Suprapubic skin (tissue), 4 donors: ENCODE data around the gene GJA3. TPM values are rescaled to one million over a fixed set of nuclear protein-coding genes. Genes with fewer than 3 reads are reported as not detected.

Source experiments
- DNase-seq, 2 donors: peaks; one replicate each; pipeline ENCODE4 v3.0.0-alpha.2; 2019; ENCODE audit warnings: low spot score in 2 of 2
- H3K27ac ChIP-seq: fragments of 200-600 bp; sonication (generic); one replicate; pipeline ENCODE4 v1.5.1; 2019
- H3K27me3 ChIP-seq: fragments of 200-600 bp; sonication (generic); one replicate; pipeline ENCODE4 v1.5.1; 2019
- H3K36me3 ChIP-seq: fragments of 200-600 bp; sonication (generic); one replicate; pipeline ENCODE4 v1.5.1; 2019
- H3K4me1 ChIP-seq: fragments of 200-600 bp; sonication (generic); one replicate; pipeline ENCODE4 v1.5.1; 2019
- H3K4me3 ChIP-seq: fragments of 200-600 bp; sonication (generic); one replicate; pipeline ENCODE4 v1.5.1; 2019; ENCODE audit warnings: mild to moderate bottlenecking
- H3K9me3 ChIP-seq: fragments of 200-600 bp; sonication (generic); one replicate; pipeline ENCODE4 v1.5.1; 2019
- EP300 ChIP-seq: sonication (generic); formaldehyde crosslinking; IDR thresholded peaks from one replicate; pipeline ENCODE4 v1.6.1; 2017; ENCODE audit warnings: antibody characterized with exemption
- POLR2A ChIP-seq, 2 donors: fragments of 450-650 bp; IDR thresholded peaks; one replicate each; pipeline ENCODE4 v1.6.1; 2017; ENCODE audit warnings: antibody characterized with exemption in 2 of 2, mild to moderate bottlenecking in 2 of 2, moderate library complexity in 2 of 2
- POLR2AphosphoS5 ChIP-seq, 3 donors: sonication (generic); formaldehyde crosslinking; IDR thresholded peaks; one replicate each; pipeline ENCODE4 v1.6.1; 2017; ENCODE audit warnings: antibody characterized with exemption in 3 of 3
- WGBS: methylation state at CpG from one replicate; pipeline ENCODE4 v1.1.5; 2018; 5-methylcytosine and 5-hydroxymethylcytosine counted together
- total RNA-seq, 4 donors: library from RNA; depleted of rRNA; stranded (reverse); fragments of >200 nt; gene quantifications; one replicate each; pipeline ENCODE4 v1.1.0, GENCODE V29; 2016
- TF ChIP-seq, protein P1 (sequence below), 2 donors: fragments of 200-600 bp in 1 of 2; fragments of 450-650 bp in 1 of 2; sonication (generic) in 1 of 2; IDR thresholded peaks; one replicate each; pipeline ENCODE4 v1.5.1; 2016 to 2019; ENCODE audit warnings: antibody characterized with exemption in 2 of 2, mild to moderate bottlenecking in 1 of 2, moderate library complexity in 1 of 2

GJA3 gene
- total RNA-seq, 4 donors from 2014 or later: 0.25 to 0.94 (median 0.30) TPM; not detected in 1

GRCh38 chr13:20116213-20116612, 44.6 kb downstream of the GJA3 start:
- peak in 1 of 2 donors; percentile 54 for DNase-seq
- Histone ChIP-seq H3K27me3 (no peaks in the 10 kb centered on the region), H3K9me3 (no peaks in the 10 kb centered on the region), H3K36me3 (no peaks in the 10 kb centered on the region), H3K4me1 (peaks cover 21% of the 10 kb centered on the region), H3K4me3 (no peak overlapping the region), H3K27ac (no peak overlapping the region)
- TF ChIP-seq, protein P1, sequence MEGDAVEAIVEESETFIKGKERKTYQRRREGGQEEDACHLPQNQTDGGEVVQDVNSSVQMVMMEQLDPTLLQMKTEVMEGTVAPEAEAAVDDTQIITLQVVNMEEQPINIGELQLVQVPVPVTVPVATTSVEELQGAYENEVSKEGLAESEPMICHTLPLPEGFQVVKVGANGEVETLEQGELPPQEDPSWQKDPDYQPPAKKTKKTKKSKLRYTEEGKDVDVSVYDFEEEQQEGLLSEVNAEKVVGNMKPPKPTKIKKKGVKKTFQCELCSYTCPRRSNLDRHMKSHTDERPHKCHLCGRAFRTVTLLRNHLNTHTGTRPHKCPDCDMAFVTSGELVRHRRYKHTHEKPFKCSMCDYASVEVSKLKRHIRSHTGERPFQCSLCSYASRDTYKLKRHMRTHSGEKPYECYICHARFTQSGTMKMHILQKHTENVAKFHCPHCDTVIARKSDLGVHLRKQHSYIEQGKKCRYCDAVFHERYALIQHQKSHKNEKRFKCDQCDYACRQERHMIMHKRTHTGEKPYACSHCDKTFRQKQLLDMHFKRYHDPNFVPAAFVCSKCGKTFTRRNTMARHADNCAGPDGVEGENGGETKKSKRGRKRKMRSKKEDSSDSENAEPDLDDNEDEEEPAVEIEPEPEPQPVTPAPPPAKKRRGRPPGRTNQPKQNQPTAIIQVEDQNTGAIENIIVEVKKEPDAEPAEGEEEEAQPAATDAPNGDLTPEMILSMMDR (IDR thresholded peaks at IDR 0.05): no peak
- no peak for TF ChIP-seq POLR2AphosphoS5 (IDR thresholded peaks at IDR 0.05)
- TF ChIP-seq POLR2A (IDR thresholded peaks at IDR 0.05): no peak
- no peak for TF ChIP-seq EP300
- WGBS: 85% methylated on average over 6 of the region's 6 CpGs

DNA sequence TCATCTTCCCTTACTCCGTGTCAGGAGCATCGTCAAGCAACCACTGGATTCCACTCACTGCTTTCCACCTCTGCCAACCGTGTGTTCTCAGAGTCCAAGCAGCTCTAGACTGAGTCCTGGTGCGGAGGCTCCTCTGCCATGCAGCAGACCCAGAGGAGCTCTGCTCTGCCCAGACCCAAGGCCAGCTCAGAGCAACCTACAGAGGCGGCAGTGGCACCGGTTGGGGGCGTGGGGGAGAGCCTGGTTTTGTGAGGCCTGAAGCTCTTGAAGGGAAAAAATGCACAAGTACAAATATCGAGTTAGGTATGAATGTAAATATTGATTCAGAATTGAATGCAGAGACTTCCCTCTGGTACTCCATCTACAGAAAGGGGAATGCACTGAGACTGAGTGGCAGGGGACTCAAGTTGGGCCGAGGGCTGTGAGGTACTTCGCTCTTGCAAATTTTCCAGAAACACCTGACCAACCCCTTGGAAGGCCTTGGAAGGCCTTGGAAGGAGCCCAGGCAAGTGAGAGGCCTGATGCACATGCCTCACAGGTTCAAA, 46.7 kb downstream of the GJA3 start:
- WGBS: 78% methylated on average over 10 of the region's 10 CpGs
- peak in 1 of 2 donors; percentile 45 for DNase-seq
- no peaks in the 10 kb centered on the region for H3K9me3 ChIP-seq
- H3K27ac ChIP-seq: no peak overlapping the region
- H3K36me3 ChIP-seq: no peaks in the 10 kb centered on the region
- no peaks in the 10 kb centered on the region for H3K27me3 ChIP-seq
- TF ChIP-seq EP300 (no peak), POLR2A (IDR thresholded peaks at IDR 0.05) (no peak), POLR2AphosphoS5 (IDR thresholded peaks at IDR 0.05) (no peak)
- TF ChIP-seq, protein P1 (IDR thresholded peaks at IDR 0.05): no peak
- H3K4me1 ChIP-seq: peaks cover 11% of the 10 kb centered on the region
- H3K4me3 ChIP-seq: no peak overlapping the region

DNA sequence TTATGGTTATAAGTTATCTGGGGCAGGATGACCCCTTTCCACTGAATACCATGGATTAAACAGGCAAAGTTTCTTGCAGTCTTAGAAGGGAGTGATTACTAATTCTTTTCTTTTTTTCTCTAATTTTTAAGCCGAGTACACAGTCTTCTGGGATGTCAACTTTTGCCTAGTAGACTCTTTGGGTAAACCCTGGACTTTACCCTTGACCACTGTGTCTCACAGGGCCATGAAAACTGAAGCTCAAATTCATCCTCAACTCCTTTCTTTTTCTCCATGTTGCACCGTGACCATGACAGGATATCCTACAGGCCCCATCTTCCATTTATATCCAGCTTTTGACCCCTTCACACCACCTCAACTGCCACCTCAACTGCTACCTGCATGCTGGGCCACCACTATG, 51.8 kb downstream of the GJA3 start:
- 92% methylated on average over 2 of the region's 2 CpGs for WGBS
- H3K27me3 ChIP-seq: peaks cover 5% of the 10 kb centered on the region
- no peaks in the 10 kb centered on the region for H3K36me3 ChIP-seq
- no peak for DNase-seq
- H3K4me1 ChIP-seq: no peaks in the 10 kb centered on the region
- H3K9me3 ChIP-seq: no peaks in the 10 kb centered on the region
- no peak overlapping the region for H3K27ac ChIP-seq
- no peak overlapping the region for H3K4me3 ChIP-seq
- TF ChIP-seq POLR2AphosphoS5 (IDR thresholded peaks at IDR 0.05) (no peak), POLR2A (IDR thresholded peaks at IDR 0.05) (no peak), EP300 (no peak)
- TF ChIP-seq, protein P1 (IDR thresholded peaks at IDR 0.05): no peak

GRCh38 chr13:20106742-20107141, 54.1 kb downstream of the GJA3 start:
- Histone ChIP-seq H3K27me3 (peaks cover 5% of the 10 kb centered on the region), H3K36me3 (no peaks in the 10 kb centered on the region), H3K4me3 (no peak overlapping the region), H3K27ac (no peak overlapping the region), H3K4me1 (peaks cover 10% of the 10 kb centered on the region), H3K9me3 (no peaks in the 10 kb centered on the region)
- TF ChIP-seq, protein P1 (IDR thresholded peaks at IDR 0.05): no peak
- TF ChIP-seq POLR2AphosphoS5 (IDR thresholded peaks at IDR 0.05): no peak
- no peak for TF ChIP-seq EP300
- no peak for TF ChIP-seq POLR2A (IDR thresholded peaks at IDR 0.05)
- 28% methylated on average over 4 of the region's 4 CpGs for WGBS
- no peak for DNase-seq

- H3K27me3 ChIP-seq: peaks cover 5% of the 10 kb centered on the region
- no peak for DNase-seq
- no peaks in the 10 kb centered on the region for H3K9me3 ChIP-seq
- WGBS: 84% methylated on average over 13 of the region's 13 CpGs
- peaks cover 10% of the 10 kb centered on the region for H3K4me1 ChIP-seq
- no peaks in the 10 kb centered on the region for H3K36me3 ChIP-seq
- TF ChIP-seq POLR2A (IDR thresholded peaks at IDR 0.05) (no peak), EP300 (no peak)
- TF ChIP-seq, protein P1 (IDR thresholded peaks at IDR 0.05): no peak
- no peak overlapping the region for H3K4me3 ChIP-seq
- no peak overlapping the region for H3K27ac ChIP-seq
Measured at GRCh38 chr13:20105161-20105689, 55.6 kb downstream of the GJA3 start.
